Gastrocnemius medialis (tissue), 4 donors: ENCODE results near the gene PCSK4. TPM values are rescaled to one million over a fixed set of nuclear protein-coding genes. Genes with fewer than 3 reads are reported as not detected.

ENCODE experiments used
- ATAC-seq, 2 donors: fragments of 150-250 bp; one replicate each; pipeline ENCODE4 v1.9.1; 2016
- DNase-seq, 2 donors: peaks; one replicate each; pipeline ENCODE4 v3.0.0-alpha.2; 2019
- H3K27ac ChIP-seq, 4 donors: fragments of 200-600 bp; sonication (generic); 1 replicate in 1 of 4; 2 replicates in 3 of 4; pipeline ENCODE4 v1.5.1; 2016 to 2018; ENCODE audit warnings: mild to moderate bottlenecking in 2 of 4, moderate library complexity in 1 of 4
- H3K27me3 ChIP-seq, 3 donors: fragments of 200-600 bp; sonication (generic) in 2 of 3; 1 replicate in 1 of 3; 2 replicates in 2 of 3; pipeline versions ENCODE4 v1.5.1 to v1.6.0; 2016 to 2019; ENCODE audit warnings: mild to moderate bottlenecking in 1 of 3, moderate library complexity in 1 of 3
- H3K36me3 ChIP-seq, 2 donors: fragments of 200-600 bp; sonication (generic) in 1 of 2; one replicate each; pipeline ENCODE4 v1.5.1; 2017 to 2018
- H3K4me1 ChIP-seq, 2 donors: fragments of 200-600 bp; sonication (generic) in 1 of 2; one replicate each; pipeline ENCODE4 v1.5.1; 2016 to 2017; ENCODE audit warnings: mild to moderate bottlenecking in 2 of 2
- H3K4me3 ChIP-seq, 4 donors: fragments of 200-600 bp; sonication (generic) in 3 of 4; 1 replicate in 1 of 4; 2 replicates in 3 of 4; pipeline ENCODE4 v1.5.1; 2016 to 2019; ENCODE audit warnings: mild to moderate bottlenecking in 2 of 4
- H3K9me3 ChIP-seq, 3 donors: fragments of 200-600 bp; sonication (generic) in 2 of 3; 1 replicate in 1 of 3; 2 replicates in 2 of 3; pipeline ENCODE4 v1.5.1; 2016 to 2019
- POLR2A ChIP-seq, 2 donors: fragments of 450-650 bp; IDR thresholded peaks; one replicate each; pipeline ENCODE4 v1.6.1; 2017; ENCODE audit warnings: antibody characterized with exemption in 2 of 2, mild to moderate bottlenecking in 2 of 2, moderate library complexity in 2 of 2
- in situ Hi-C, 4 donors: fragments of 200-750 bp; cut with MboI; loops; one replicate each; pipeline versions ENCODE4 v1.15.0 to v1.8.0; 2017; ENCODE audit warnings: low sequenced_read_pairs in 4 of 4
- intact Hi-C: fragments of 100-400 bp; cut with DNase I; formaldehyde crosslinking; loops from one replicate; pipeline ENCODE4 v1.15.1; 2023; ENCODE audit warnings: low total_unique reads
- total RNA-seq, 4 donors: library from RNA; depleted of rRNA; stranded (reverse); fragments of >200 nt; gene quantifications; one replicate each; pipeline versions ENCODE4 v1.1.0 to v1.2.3, GENCODE V29; 2016
- TF ChIP-seq, protein P1 (sequence below), 5 experiments: fragments of 450-650 bp in 3 of 5; fragments of 200-600 bp in 2 of 5; sonication (generic) in 2 of 5; IDR thresholded peaks in 4 of 5; conservative IDR thresholded peaks in 1 of 5; 1 replicate in 4 of 5; 2 replicates in 1 of 5; pipeline ENCODE4 v1.5.1; 2016 to 2019; ENCODE audit warnings: antibody characterized with exemption in 5 of 5, mild to moderate bottlenecking in 3 of 5, moderate library complexity in 3 of 5

PCSK4 gene
- total RNA-seq, 4 donors from 2014 or later: 0.12 to 0.60 (median 0.37) TPM

DNA sequence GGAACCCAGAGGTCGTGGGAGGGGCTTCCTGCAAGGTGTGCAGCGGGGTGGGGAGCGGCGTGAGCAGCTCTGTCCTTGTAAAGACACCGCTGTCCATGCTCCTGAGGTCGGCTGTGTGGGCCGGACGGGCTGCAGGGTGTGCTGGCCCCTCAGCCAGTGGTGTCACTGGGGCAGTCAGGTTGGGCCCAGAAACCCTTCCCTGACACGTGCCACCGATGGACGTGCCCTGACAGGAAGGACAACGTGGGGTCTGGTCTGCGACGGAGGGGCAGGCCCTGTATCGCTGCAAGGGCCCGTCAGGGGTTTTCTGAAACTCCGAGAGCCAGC is 56.1 kb downstream of the PCSK4 start:
- Histone ChIP-seq H3K4me1 (peaks cover 7 to 18% of the 10 kb centered on the region in 2 donors), H3K4me3 (no peak overlapping the region), H3K36me3 (peaks cover 2 to 61% of the 10 kb centered on the region in 2 donors), H3K9me3 (no peaks in the 10 kb centered on the region), H3K27ac (no peak overlapping the region), H3K27me3 (no peaks in the 10 kb centered on the region)
- in situ Hi-C loops: no loop called here
- no peak for TF ChIP-seq POLR2A (IDR thresholded peaks at IDR 0.05)
- TF ChIP-seq, protein P1, sequence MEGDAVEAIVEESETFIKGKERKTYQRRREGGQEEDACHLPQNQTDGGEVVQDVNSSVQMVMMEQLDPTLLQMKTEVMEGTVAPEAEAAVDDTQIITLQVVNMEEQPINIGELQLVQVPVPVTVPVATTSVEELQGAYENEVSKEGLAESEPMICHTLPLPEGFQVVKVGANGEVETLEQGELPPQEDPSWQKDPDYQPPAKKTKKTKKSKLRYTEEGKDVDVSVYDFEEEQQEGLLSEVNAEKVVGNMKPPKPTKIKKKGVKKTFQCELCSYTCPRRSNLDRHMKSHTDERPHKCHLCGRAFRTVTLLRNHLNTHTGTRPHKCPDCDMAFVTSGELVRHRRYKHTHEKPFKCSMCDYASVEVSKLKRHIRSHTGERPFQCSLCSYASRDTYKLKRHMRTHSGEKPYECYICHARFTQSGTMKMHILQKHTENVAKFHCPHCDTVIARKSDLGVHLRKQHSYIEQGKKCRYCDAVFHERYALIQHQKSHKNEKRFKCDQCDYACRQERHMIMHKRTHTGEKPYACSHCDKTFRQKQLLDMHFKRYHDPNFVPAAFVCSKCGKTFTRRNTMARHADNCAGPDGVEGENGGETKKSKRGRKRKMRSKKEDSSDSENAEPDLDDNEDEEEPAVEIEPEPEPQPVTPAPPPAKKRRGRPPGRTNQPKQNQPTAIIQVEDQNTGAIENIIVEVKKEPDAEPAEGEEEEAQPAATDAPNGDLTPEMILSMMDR (IDR thresholded peaks at IDR 0.05 in 4 of 5, conservative IDR thresholded peaks at IDR 0.05 in 1 of 5): no peak
- DNase-seq (no peak), ATAC-seq (no peak)
- intact Hi-C loops: no loop called here

DNA sequence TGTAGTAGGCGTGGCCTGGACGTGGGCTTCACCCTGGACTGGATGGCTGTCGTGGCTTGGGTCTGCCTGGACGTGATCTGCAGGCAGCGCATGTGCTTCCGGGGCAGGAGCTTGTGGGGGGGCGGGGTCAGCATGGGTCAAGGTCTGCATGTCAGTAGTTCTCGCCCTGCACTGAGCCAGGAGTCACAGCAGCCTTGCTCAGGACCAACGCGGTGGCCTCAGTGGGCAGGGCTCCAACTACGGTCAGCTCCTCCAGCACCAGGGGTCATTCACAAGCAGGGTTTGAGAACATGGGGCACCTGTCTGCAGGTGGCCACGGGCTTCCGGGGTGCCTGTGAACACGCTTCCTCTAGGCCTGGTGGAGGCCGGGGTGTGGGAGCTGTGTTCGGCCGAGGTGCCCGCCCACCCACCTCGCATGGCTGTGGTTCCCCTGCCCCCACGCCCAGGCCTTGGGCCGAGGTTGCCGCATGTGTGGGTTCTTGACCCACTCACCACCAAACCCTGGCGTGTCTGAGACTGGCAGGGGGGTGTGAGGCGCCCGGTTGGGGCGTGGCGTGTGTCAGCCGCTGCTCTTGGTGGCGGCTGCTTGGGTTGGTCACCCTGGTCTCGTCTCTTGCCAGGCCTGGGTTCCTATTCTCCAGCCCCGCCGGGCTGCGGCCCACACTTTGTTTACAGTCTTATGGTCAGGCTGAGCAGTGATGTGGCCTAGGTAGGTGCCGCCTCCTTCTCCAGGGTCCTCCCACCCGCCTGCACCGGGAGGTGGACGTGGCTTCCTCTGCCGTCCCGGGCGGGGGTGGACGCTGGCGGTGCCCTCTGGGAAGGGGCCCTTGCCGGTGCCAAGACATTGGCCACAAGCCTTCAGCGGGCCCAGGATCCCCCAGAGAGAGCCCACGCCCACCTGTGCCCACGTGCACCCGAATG is 56.8 kb downstream of the PCSK4 start:
- peaks cover 2 to 67% of the 10 kb centered on the region in 2 donors for H3K36me3 ChIP-seq
- no peak for ATAC-seq
- intact Hi-C loops: no loop called here

GRCh38 chr19:1432507-1432887 is 57.7 kb downstream of the PCSK4 start:
- no peaks in the 10 kb centered on the region for H3K27me3 ChIP-seq
- intact Hi-C loops (no loop called here), in situ Hi-C loops (no loop called here)
- no peak overlapping the region for H3K4me3 ChIP-seq
- H3K36me3 ChIP-seq: peaks cover 2 to 69% of the 10 kb centered on the region in 2 donors
- ATAC-seq: no peak
- H3K4me1 ChIP-seq: peaks cover under 1 to 11% of the 10 kb centered on the region in 2 donors
- H3K9me3 ChIP-seq: no peaks in the 10 kb centered on the region
- DNase-seq: no peak
- TF ChIP-seq, protein P1 (IDR thresholded peaks at IDR 0.05 in 4 of 5, conservative IDR thresholded peaks at IDR 0.05 in 1 of 5): no peak
- no peak for TF ChIP-seq POLR2A (IDR thresholded peaks at IDR 0.05)
- H3K27ac ChIP-seq: no peak overlapping the region

More for the DNA sequence above, 56.8 kb downstream of the PCSK4 start:
- H3K4me3 ChIP-seq: no peak overlapping the region
- peaks cover 5 to 17% of the 10 kb centered on the region in 2 donors for H3K4me1 ChIP-seq
- in situ Hi-C loops: no loop called here
- no peak overlapping the region for H3K27ac ChIP-seq
- no peaks in the 10 kb centered on the region for H3K27me3 ChIP-seq
- H3K9me3 ChIP-seq: no peaks in the 10 kb centered on the region
- DNase-seq: no peak
- TF ChIP-seq, protein P1 (IDR thresholded peaks at IDR 0.05 in 4 of 5, conservative IDR thresholded peaks at IDR 0.05 in 1 of 5): no peak
- no peak for TF ChIP-seq POLR2A (IDR thresholded peaks at IDR 0.05)

- ATAC-seq (no peak), DNase-seq (no peak)
- Histone ChIP-seq H3K9me3 (no peaks in the 10 kb centered on the region), H3K4me1 (peaks cover 0 to 7% of the 10 kb centered on the region in 2 donors), H3K27ac (no peak overlapping the region), H3K4me3 (no peak overlapping the region), H3K36me3 (peaks cover 2 to 74% of the 10 kb centered on the region in 2 donors), H3K27me3 (no peaks in the 10 kb centered on the region)
- TF ChIP-seq, protein P1 (IDR thresholded peaks at IDR 0.05 in 4 of 5, conservative IDR thresholded peaks at IDR 0.05 in 1 of 5): no peak
- no peak for TF ChIP-seq POLR2A (IDR thresholded peaks at IDR 0.05)
- intact Hi-C loops: no loop called here
- in situ Hi-C loops: no loop called here
Measured at GRCh38 chr19:1431759-1432506, 58.2 kb downstream of the PCSK4 start.

Other genes starting within 250 kb of the PCSK4 start
- 100 to 1,000 TPM; 189 to 442 (median 273) TPM for gene ATP5F1D, start 248.6 kb downstream of the PCSK4 start, total RNA-seq
- gene MIDN, start 241.8 kb downstream of the PCSK4 start, total RNA-seq: 100 to 1,000 TPM in 2 of 4 donors, 10 to 100 TPM in 2; 34.9 to 117 (median 86.3) TPM
- 100 to 1,000 TPM; 274 to 578 (median 418) TPM for gene CIRBP, start 221.0 kb downstream of the PCSK4 start, total RNA-seq
- 10 to 100 TPM; 18.7 to 36.7 (median 28.7) TPM for gene FAM174C, start 214.8 kb downstream of the PCSK4 start, total RNA-seq
- gene EFNA2, start 204.5 kb downstream of the PCSK4 start, total RNA-seq: not detected
- gene NDUFS7, start 106.4 kb downstream of the PCSK4 start, total RNA-seq: 100 to 1,000 TPM; 259 to 497 (median 377) TPM
- 100 to 1,000 TPM; 269 to 421 (median 373) TPM for gene GAMT, start 88.8 kb downstream of the PCSK4 start, total RNA-seq
- 10 to 100 TPM; 53.7 to 74.1 (median 63.4) TPM for gene DAZAP1, start 82.8 kb downstream of the PCSK4 start, total RNA-seq
- gene RPS15, start 52.0 kb downstream of the PCSK4 start, total RNA-seq: 1,000 to 10,000 TPM; 2,323 to 3,835 (median 2,607) TPM
- under 1 TPM in 1 of 4 donors, not detected in 3; 0.04 TPM for gene APC2, start 40.2 kb downstream of the PCSK4 start, total RNA-seq
- 10 to 100 TPM; 18.7 to 25.7 (median 19.9) TPM for gene C19orf25, start 11.1 kb downstream of the PCSK4 start, total RNA-seq
- 1 to 10 TPM; 1.1 to 2.3 (median 1.5) TPM for gene REEP6, start 831 bp upstream of the PCSK4 start, total RNA-seq
- 1 to 10 TPM in 3 of 4 donors, under 1 TPM in 1; 0.41 to 6.5 (median 3.0) TPM for gene ADAMTSL5, start 22.7 kb upstream of the PCSK4 start, total RNA-seq
- gene PLK5, start 33.7 kb upstream of the PCSK4 start, total RNA-seq: not detected
- gene MEX3D, start 78.0 kb upstream of the PCSK4 start, total RNA-seq: 1 to 10 TPM; 2.4 to 7.9 (median 5.3) TPM
- gene MBD3, start 102.5 kb upstream of the PCSK4 start, total RNA-seq: 100 to 1,000 TPM in 2 of 4 donors, 10 to 100 TPM in 2; 66.9 to 147 (median 118) TPM
- gene UQCR11, start 115.1 kb upstream of the PCSK4 start, total RNA-seq: 100 to 1,000 TPM; 106 to 173 (median 154) TPM
- 10 to 100 TPM; 22.0 to 58.6 (median 42.5) TPM for gene TCF3, start 162.3 kb upstream of the PCSK4 start, total RNA-seq